GM18873 (cell line): ENCODE data around the gene SYNGR1.

Source experiments
- ATAC-seq: cut with Tn5 transposase; IDR thresholded peaks from one replicate; pipeline ENCODE4 v1.9.1; 2021; ENCODE audit warnings: mild to moderate bottlenecking, moderate library complexity, moderate number of reproducible peaks; ENCODE audit not compliant: unreplicated experiment, low FRiP score

Gene SYNGR1

DNA sequence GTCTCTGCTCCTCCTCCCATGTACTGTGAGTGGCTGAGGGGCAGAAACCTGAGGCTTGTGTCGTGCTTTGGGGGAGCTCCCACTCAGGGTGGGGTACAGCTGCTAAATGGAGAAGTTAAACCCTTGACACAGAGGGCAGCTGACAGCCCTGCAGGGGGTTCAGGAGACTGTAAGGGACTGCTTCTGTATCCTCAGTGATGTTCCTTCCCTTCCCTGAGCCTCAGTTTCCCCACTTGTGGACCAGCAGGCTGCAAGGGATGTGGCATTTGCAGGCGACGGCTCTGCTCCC is 15.6 kb downstream of the SYNGR1 start:
- ATAC-seq: no peak

DNA sequence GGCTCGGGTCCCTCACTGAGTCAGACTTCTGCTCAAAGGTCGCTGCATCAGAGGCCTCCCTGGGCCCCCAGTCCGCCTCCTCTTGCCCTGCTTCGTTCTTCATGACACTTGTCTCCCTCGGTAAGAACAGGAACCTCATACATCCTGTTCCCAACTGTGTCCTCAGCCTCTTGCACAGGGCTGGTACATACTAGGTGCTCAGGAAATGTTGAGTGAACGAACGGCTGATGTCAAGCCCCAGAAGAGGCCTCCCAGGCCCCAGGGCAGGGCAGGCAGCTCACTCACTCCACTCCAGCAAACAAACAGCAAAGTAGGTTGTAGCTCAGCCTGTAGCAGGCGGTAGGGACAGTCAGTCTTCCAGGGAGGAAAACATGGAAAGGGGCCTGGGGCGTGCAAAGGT is 17.2 kb downstream of the SYNGR1 start:
- no peak for ATAC-seq

DNA sequence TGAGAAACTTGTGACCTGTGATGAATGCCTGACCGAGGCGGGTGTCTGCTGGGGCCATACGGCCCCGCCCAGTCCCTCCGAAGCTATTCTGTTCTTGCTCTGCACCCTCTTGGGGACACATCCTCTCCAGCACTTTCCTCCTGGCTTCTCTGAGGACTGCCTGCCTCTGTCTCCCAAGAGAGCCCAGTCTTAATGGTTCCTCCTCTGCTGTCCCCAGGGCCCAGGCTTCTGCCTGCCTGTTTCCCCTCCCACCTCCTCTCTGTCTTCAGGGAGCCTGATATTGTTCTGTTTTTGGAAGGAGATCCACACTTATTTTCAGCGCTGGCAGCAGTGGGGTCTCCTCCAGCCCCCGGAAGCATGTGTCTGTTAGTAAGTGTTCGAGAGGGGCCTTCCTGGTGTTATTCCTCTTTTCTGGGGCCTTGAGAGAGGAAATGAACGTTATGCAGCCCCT is 18.7 kb downstream of the SYNGR1 start:
- ATAC-seq: no peak

DNA sequence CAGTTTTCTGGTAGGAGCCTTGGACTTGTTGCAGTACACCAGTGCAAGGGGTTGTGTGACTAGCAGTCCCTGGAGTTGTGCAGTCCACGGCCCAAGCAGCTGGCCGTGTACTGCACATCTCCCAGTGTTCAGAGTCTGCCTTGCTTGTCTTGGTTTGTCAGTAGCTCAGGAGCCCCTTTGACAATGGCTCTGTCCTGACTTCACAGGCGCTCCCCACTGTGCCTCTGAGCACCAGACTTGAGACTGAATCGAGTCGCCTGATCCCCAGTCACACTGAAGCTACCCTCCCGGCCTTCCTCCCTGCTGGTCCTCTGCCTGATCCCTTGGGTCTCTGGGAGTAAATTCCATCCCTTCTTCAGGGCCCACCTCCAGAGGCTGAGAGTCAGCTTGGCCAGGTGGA is 19.4 kb downstream of the SYNGR1 start:
- ATAC-seq: no peak

DNA sequence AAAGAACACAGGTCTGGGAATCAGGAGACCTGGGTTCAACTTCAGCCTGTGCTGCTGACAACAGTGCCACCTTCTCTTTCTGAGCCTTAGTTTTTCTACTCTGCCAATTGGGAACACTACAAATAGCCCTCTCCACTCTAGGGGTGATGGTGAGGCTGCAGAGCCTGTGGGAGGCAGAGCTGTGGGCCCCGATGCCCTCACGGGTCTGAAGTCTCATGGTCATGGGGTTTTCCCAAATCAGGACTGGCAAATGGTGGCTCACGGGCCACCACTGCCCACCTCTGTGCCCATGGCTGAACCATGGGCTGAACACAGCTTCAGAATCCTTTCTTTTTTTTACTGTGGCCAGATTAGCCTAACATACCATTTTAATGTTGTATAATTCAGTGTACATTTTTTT is 19.8 kb downstream of the SYNGR1 start:
- no peak for ATAC-seq

DNA sequence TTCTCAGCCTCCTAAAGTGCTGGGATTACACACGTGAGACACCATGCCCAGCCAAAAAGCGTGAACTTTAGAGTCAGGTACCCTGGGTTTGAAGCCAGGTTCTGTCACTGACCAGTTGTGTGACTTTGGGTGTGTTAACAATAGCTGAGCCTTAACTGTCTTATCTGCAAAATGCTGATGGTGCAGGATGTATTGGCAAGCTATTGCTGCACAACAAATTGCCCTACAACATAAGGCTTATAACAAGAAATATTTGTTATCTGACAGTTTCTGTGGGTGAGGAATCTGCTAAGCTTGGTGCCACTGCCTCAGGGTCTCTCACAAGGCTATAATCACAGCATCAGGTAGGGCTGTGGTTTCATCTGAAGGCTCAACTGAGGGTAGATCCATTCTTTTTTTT is 21.9 kb downstream of the SYNGR1 start:
- ATAC-seq: no peak

DNA sequence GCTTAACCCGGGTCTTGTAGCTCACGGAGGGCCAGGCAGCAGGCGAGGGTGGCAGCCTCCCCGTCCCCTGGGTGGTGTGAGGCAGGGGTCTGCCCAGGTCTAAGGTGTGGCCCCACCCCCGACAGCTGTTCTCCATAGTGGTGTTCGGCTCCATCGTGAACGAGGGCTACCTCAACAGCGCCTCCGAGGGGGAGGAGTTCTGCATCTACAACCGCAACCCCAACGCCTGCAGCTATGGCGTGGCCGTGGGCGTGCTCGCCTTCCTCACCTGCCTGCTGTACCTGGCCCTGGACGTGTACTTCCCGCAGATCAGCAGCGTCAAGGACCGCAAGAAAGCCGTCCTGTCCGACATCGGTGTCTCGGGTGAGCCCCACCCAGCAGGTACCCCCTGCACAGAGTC is 24.4 kb downstream of the SYNGR1 start:
- no peak for ATAC-seq

DNA sequence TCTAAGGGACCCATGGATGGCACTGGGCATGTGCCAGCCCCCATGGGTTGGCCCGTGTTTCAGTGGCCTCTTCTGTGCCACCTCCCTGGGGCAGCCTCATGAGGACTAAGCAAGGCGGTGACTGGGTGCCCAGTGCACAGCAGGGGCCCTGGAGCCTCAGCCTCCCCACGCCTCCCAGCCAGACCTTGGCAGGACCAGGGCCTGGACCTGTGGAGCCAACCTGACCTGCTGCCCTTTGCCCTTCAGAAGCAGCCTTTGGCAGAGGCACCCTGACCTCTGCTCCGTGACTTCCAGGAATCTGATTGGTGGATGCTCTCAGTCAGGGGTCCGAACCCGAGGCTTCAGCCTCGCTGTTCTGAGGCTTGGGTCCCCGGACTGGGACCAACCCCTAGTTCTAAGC is 25.0 kb downstream of the SYNGR1 start:
- ATAC-seq: no peak

DNA sequence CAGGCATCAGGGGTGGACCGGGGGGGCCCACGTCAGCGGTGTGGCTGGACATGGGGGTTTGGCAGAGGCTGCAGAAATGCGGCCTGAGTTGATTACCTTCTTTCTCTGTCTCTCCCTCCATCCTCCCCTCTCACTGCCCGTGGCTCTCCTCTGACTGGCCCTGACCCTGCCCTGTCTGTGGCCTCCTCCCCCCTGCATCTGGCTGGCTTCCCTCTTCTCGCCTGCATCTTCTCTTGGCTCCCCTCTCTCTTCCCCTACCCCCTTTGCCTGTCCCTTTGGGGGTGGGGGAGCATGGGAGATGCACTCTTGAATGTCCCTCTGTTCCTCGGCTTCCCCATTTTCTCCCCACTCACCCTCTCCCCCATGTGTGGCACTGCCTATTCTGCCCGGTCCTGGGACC is 25.9 kb downstream of the SYNGR1 start:
- ATAC-seq: no peak

DNA sequence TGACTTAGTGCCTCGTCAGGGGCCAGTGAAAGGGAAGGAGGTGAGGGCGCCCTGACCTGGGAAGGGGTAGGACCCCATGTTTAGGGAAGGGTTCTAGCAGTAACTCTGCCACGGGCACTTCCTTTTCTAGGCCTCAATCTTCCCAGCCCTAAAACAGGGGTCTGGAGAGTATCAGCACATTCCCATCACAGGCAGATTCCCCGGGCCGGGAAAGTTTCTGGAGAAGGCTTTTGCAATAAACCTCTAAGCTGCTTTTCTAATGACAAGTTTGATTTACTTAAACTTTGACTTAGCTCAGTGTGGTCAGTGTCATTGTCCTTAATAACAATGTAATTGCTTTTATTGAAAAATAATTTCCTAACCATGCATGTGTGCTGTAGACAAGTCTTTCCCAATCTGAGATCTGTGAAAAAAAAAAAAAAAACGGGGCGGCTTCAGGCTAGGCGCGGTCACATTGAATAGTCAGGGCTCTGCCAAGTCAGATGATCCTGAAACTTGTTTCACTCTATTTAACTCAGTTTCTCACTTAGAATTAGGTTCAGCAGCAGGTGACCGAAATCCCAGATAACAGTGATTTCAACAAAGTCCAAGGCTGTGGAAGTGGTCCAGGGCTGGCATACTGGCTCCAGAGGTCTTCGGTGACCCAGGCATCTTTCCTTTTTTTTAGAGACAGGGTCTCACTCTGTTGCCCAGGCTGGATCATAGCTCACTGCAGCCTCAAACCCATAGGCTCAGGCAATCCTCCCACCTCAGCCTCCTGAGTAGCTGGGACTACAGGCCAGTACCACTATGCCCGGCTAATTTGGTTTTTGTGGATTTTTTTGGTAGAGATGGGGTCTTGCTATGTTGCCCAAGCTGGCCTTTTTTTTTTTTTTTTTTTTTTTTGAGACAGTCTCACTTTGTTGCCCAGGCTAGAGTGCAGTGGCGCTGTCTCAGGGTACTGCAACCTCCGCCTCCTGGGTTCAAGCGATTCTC is 30.3 kb downstream of the SYNGR1 start:
- ATAC-seq: no peak

DNA sequence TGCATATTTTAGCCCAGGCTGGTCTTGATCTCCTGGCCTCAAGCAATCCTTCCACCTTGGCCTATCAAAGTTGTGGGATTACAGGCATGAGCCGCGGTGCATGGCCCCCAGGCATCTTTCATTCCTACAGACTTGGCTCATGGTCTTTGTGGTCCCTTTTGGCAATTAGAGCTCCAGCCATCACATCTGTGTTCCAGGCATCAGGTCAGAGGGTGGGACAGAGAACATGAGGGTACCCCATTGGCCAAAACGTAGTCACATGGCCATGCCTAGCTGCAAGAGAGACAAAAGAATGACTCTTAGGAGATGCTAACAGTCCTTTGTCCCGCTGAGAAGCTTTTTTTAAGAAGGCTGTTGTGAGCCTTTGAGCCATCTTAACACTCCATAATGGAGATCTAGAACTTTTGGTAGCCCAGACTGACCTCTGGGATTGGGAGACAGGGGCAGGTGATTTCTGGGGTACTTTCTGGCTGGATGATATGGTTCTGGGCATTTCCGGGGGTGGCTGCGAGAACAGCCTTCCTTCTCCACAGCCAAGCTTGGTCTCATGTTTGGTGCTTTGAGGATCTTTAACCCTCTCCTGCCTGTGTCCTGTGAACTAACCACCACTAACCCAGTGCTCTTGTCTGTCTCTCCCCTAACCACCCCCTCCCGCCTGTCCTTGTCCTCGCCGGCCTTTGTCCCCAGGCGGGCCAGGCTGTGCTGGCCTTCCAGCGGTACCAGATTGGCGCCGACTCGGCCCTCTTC is 31.4 kb downstream of the SYNGR1 start:
- ATAC-seq: no peak

DNA sequence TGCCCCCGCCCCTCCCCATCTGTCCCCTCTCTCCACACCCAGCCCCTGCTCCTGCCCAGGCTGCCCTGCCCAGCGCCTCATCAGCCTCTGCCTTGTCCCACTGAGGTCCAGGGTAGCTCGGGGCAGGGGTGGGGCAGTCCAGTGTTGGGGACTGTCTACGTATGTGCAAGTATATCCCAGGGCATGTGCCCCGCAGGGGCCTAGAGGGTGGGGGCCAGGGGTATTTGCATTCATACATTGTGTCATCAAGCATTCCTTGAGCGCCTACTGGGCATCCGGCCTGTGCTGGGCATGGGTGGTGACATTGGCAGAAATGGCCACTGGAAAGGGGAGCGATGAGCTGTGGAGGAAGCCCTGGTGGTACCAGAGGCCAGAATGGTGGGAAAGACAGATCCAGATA is 32.1 kb downstream of the SYNGR1 start:
- ATAC-seq: no peak

DNA sequence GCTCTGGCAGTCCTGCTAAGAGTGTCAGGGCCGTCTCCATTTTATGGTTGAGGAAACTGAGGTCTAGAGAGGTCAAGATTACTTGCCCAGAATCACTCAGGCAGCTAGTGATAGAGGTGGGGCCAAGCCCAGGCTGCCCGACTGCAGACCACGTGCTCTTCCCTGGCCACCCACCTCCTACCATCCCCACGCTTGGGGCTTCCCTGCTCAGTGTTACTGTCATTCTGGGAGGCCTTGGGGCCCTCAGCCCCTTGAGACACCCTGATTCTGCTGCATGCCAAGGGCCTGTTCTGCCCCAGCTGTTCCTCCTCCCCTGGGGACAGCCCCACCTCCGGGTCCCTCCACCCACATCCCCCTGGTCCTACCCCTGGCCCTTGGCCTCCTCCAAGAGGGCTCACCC is 32.6 kb downstream of the SYNGR1 start:
- no peak for ATAC-seq

DNA sequence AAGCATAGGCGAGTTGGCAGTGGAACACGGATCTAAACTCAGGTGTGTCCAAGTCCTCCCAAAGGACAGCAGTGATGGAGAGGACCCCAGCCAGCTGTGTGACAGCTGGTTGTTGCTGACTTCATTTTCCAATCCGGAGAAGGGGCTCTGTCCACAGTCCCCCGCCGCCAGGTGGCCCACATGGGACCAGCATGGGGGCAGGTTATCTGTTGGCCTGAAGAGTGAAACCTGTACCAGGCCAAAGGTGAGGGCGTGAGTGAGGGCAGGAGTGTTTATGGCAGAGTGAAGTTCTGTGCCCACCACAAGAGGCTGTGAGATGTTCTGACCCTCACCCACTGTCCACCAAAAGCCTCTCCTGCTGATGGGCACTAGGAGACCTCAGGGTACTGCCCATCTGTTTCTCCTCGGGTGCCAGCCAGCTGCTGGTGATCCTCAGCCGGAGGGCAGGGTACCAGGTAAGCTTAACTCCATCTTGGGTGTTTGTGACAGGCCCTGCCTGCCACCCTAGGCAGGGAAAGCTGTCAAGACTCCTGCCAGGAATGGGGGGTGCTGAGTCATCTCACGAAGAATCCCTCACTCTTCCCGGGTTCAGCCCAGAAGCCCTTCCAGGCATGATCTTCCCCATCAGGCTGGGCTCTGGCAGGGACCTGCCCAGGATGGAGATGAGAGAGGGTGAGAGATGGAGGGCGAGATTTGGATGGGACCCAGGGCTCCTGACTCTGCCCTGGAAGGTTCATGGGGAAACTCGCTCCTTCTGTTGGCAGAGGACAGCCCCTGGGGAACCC is 34.2 kb downstream of the SYNGR1 start:
- ATAC-seq: no peak

DNA sequence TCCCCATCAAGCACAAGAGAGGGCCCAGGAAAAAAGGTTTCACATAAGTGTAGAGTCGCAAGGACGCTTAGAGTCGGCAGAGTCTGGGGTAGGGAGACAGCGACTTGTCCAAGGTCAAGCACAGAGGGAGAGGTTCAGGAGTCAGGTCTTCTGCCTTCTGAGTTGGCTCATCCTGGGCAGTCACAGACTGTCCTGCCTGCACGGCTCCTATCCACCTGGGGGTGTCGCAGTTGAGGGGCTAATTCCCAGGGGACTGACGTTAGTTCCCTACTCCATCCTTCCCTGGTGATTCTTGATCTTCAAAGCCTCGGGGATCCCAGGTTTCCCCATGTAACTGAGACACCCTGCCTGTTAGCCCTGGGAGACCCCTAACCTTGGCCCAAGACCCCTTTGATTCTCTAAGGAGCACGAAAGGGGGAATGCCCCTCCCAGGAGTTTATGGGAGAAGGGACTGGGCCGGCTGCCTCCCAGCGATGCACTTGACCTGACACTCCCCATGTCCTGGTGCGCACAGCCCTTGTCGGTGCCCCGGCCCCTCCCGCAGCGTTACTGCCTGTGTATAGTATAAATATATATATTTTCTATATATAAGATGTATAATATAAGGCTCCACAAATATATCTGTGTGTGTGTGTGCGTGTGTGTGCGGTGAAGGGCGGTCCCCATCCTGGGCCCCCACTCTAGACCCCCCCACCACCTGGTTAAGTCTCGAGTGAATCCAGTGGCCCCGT is 35.1 kb downstream of the SYNGR1 start:
- no peak for ATAC-seq

DNA sequence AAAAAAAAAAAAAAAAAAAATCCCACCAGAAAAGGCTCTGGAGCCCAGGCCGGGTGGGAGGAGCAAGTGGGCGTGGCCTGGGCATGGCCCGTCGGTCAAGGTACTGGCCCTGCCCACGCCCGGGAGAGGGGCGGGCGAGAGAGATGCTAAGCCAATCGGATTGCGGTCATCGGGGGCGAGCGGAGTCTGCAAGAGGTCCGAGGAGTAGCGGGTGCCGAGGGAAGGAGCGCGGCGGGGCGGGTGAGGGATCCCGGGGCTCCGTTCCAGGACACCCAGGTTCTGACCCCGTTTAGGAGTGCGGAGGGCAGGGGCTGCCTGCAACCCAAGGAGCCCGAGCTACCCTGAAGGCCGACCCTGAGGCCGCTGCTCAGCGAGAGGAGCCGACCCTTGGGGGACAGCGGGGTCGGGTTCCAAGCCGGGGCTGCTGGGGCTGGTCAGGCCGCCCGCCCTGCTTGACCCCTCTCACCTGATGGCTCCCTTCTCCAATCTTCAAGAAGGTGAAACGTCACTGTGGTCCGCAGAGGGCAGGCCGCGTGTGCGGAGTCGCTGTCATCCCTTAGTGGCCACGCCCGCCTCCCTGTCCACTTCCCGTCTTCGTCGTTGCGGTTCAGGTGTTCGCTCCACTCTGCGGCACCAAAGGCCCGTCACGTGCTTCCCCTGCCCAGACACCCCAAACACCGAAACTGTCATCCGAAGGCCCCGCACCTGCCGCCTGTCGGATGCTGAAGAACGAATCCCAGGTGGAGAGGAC is 38.6 kb downstream of the SYNGR1 start:
- no peak for ATAC-seq

DNA sequence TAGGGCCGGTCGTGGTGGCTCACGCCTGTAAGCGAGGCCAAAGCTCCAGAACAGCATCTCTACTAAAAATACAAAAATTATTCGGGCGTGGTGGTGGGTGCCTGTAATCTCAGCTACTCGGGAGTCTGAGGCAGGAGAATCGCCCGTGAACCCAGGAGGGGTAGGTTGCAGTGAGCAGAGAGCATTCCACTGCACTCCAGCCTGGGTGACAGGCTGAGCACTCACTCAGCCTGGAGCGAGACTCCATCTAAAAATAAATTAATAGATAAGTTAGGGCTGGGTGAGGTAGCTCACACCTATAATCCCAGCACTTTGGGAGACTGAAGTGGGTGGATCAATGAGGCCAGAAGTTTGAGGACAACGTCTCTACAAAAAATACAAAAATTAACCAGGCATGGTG is 39.6 kb downstream of the SYNGR1 start:
- ATAC-seq: no peak

DNA sequence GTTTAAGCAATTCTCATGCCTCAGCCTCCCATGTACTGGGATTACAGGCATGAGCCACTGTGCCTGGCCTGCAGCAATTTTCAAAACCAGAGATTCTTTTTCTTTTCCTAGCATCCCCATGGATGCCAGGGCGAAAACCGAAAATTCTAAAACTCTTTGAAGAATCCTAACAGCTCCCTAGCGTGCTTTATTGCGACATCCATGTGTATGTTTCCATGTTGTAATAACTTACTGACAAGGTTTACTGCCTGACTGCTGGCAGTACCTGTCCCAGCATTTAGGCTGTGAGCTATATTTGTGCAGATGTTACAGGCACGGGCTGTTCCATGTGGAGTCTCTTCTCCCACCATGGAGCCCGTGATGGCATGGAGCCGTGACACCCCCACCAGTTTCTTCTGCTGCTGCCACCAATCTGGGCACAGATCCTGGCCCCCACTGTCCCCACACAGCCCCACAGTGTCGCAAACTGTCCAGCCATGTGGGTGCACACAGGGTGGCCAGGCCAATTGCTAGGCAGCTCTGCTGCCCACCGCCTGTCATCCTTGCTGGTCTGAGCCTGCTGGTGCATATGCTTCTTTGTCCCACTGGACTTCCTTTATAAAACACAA is 42.7 kb downstream of the SYNGR1 start:
- ATAC-seq: no peak
